ENCODE data around the gene MVB12B.

GRCh38 chr9:126531591-126531990 lies 205.0 kb downstream of the MVB12B start:
- TF ChIP-seq ZNF274 (IDR thresholded peaks at IDR 0.05; ENCODE audit: low read depth, low read length) (no peak), YY1 (IDR thresholded peaks at IDR 0.05; ENCODE audit: insufficient read depth, insufficient read length) (no peak), SUZ12 (IDR thresholded peaks at IDR 0.05; ENCODE audit: extremely low read depth, insufficient read depth, insufficient read length) (no peak)
